Endothelial cell of umbilical vein (primary cell): ENCODE results near the gene SETX. TPM values are rescaled to one million over a fixed set of nuclear protein-coding genes. Genes with fewer than 3 reads are reported as not detected.

Source experiments
- BruUV-seq: library from RNA; stranded (reverse); fragments of 400-500 nt; replicated peaks from 2 replicates; lab custom pipeline; 2021; lab: Mats Ljungman, UMichigan
- CTCF ChIA-PET: fragments of 300-600, 350-600 bp; sonication (Branson Sonifier 250); formaldehyde crosslinking; loops from one replicate; lab custom pipeline; 2021; ENCODE audit warnings: antibody characterized with exemption, inconsistent platforms; lab: Charles Lee
- POLR2A ChIA-PET: fragments of 300-600, 350-600 bp; sonication (Branson Sonifier 250); formaldehyde crosslinking; loops from one replicate; lab custom pipeline; 2021; ENCODE audit warnings: antibody characterized with exemption, inconsistent platforms; lab: Charles Lee
- DNase-seq: peaks from one replicate; pipeline ENCODE4 v3.0.0-alpha.2; 2011; ENCODE audit warnings: low read depth, low spot score
- FAIRE-seq: peaks from 2 replicates; lab custom pipeline; 2011; peaks lifted over from hg19 to GRCh38; lab: Jason Lieb, UNC
- H2AFZ ChIP-seq: 2 replicates; pipeline ENCODE4 v1.6.0; 2012; ENCODE audit warnings: low read depth, low read length, control low read depth, inconsistent platforms
- H3K27ac ChIP-seq: 2 replicates; pipeline ENCODE4 v1.5.1; 2011; ENCODE audit warnings: low read depth, mild to moderate bottlenecking, control low read depth, low read length, moderate library complexity; ENCODE audit not compliant: insufficient read depth
- H3K27me3 ChIP-seq, 2 experiments: 2 replicates each; pipeline versions ENCODE4 v1.6.0 to v1.6.1; 2011; ENCODE audit warnings: low read length in 2 of 2, mixed read lengths in 1 of 2; ENCODE audit not compliant: control insufficient read depth in 2 of 2, insufficient read depth in 2 of 2
- H3K36me3 ChIP-seq, 2 experiments: 2 replicates in 1 of 2; 3 replicates in 1 of 2; pipeline ENCODE4 v1.5.1; 2011; ENCODE audit warnings: low read length in 2 of 2, mild to moderate bottlenecking in 1 of 2, moderate library complexity in 1 of 2; ENCODE audit not compliant: control insufficient read depth in 2 of 2, insufficient read depth in 2 of 2; ENCODE audit errors: extremely low read depth in 1 of 2
- H3K4me1 ChIP-seq: 3 replicates; pipeline ENCODE4 v1.5.1; 2011; ENCODE audit warnings: mild to moderate bottlenecking, low read length; ENCODE audit not compliant: control insufficient read depth, insufficient read depth; ENCODE audit errors: extremely low read depth
- H3K4me2 ChIP-seq: 2 replicates; pipeline ENCODE4 v1.6.1; 2011; ENCODE audit warnings: low read length, control low read depth, mixed read lengths; ENCODE audit not compliant: insufficient read depth
- H3K4me3 ChIP-seq, 3 experiments: fragments of 200-600 bp in 1 of 3; sonication (generic), shearing (Covaris generic) in 1 of 3; replicated peaks in 1 of 3; 2 replicates each; pipeline ENCODE4 v1.5.1; 2011 to 2016; ENCODE audit warnings: control low read depth in 3 of 3, low read length in 3 of 3, mild to moderate bottlenecking in 2 of 3, inconsistent platforms in 1 of 3, low read depth in 1 of 3, moderate library complexity in 1 of 3; ENCODE audit not compliant: insufficient read depth in 1 of 3
- H3K79me2 ChIP-seq: 2 replicates; pipeline ENCODE4 v1.6.0; 2012; ENCODE audit warnings: low read length, inconsistent platforms; ENCODE audit not compliant: control insufficient read depth, insufficient read depth
- H3K9ac ChIP-seq: replicated peaks from 2 replicates; pipeline ENCODE3; 2011; ENCODE audit warnings: low read length, control low read depth; ENCODE audit not compliant: insufficient read depth; ENCODE audit errors: extremely low read depth
- H3K9me1 ChIP-seq: replicated peaks from 3 replicates; pipeline ENCODE4 v1.6.0; 2011; ENCODE audit warnings: mild to moderate bottlenecking, low read length; ENCODE audit not compliant: control insufficient read depth, insufficient read depth; ENCODE audit errors: extremely low read depth
- H3K9me3 ChIP-seq: replicated peaks from 2 replicates; pipeline ENCODE4 v1.5.1; 2012; ENCODE audit warnings: low read length, inconsistent platforms; ENCODE audit not compliant: control insufficient read depth, insufficient read depth
- H4K20me1 ChIP-seq: replicated peaks from 2 replicates; pipeline ENCODE3; 2011; ENCODE audit warnings: mild to moderate bottlenecking, low read length; ENCODE audit not compliant: control insufficient read depth, insufficient read depth; ENCODE audit errors: extremely low read depth
- CTCF ChIP-seq, 2 donors: IDR thresholded peaks; 1 replicate in 1 of 2; 2 replicates in 1 of 2; pipeline ENCODE4 v1.5.1; 2011; ENCODE audit warnings: low read length in 2 of 2, mild to moderate bottlenecking in 2 of 2, moderate library complexity in 2 of 2, control low read depth in 1 of 2, inconsistent platforms in 1 of 2, low read depth in 1 of 2; ENCODE audit not compliant: insufficient read depth in 1 of 2; ENCODE audit errors: extremely low read depth in 1 of 2
- EZH2 ChIP-seq: IDR thresholded peaks from 2 replicates; pipeline ENCODE4 v1.6.1; 2012; ENCODE audit warnings: borderline replicate concordance, low read depth, mild to moderate bottlenecking, moderate library complexity, low read length, inconsistent platforms; ENCODE audit not compliant: severe bottlenecking
- FOS ChIP-seq: IDR thresholded peaks from 2 replicates; pipeline ENCODE4 v1.6.1; 2011; ENCODE audit warnings: mild to moderate bottlenecking, low read length, moderate library complexity, borderline replicate concordance; ENCODE audit not compliant: insufficient read depth
- GATA2 ChIP-seq: IDR thresholded peaks from 2 replicates; pipeline ENCODE4 v1.7.0; 2011; ENCODE audit warnings: low read depth, mild to moderate bottlenecking, moderate library complexity, mixed read lengths, low read length; ENCODE audit not compliant: insufficient read length, insufficient read depth
- JUN ChIP-seq: IDR thresholded peaks from 2 replicates; pipeline ENCODE4 v1.6.1; 2011; ENCODE audit warnings: borderline replicate concordance, low read depth; ENCODE audit not compliant: insufficient read length, insufficient read depth
- MYC ChIP-seq: IDR thresholded peaks from one replicate; pipeline ENCODE4 v1.6.1; 2011; ENCODE audit warnings: mild to moderate bottlenecking, low read depth, low read length
- POLR2A ChIP-seq: IDR thresholded peaks from 2 replicates; pipeline ENCODE4 v1.6.1; 2012; ENCODE audit warnings: low read depth, mild to moderate bottlenecking, control low read depth, low read length
- POLR2AphosphoS5 ChIP-seq: IDR thresholded peaks from 2 replicates; pipeline ENCODE4 v1.6.1; 2012; ENCODE audit warnings: low read depth, mild to moderate bottlenecking, control low read depth, low read length, moderate library complexity; ENCODE audit not compliant: insufficient read depth
- dilution Hi-C: fragments of 300-500 bp; cut with MboI; formaldehyde crosslinking; loops from one replicate; pipeline ENCODE4 v1.15.0; 2019; ENCODE audit warnings: low sequenced_read_pairs; ENCODE audit not compliant: extremely low pct_ligation_motif_present
- intact Hi-C: fragments of 100-400 bp; cut with micrococcal nuclease; formaldehyde crosslinking; loops from one replicate; pipeline ENCODE4 v1.10.0; 2022
- polyA plus RNA-seq, 4 experiments: library from polyadenylated mRNA; depleted of rRNA in 3 of 4; stranded (reverse) in 3 of 4; unstranded in 1 of 4; fragments of >200 nt; gene quantifications; 2 replicates each; pipeline versions ENCODE4 v1.2.1 to v1.2.3, GENCODE V29; 2011 to 2012; ENCODE audit warnings: missing spikeins in 1 of 4
- total RNA-seq: library from RNA; stranded (reverse); gene quantifications from 2 replicates; pipeline ENCODE4 v1.2.3, GENCODE V29; 2021
- TF ChIP-seq, protein P1 (sequence below): IDR thresholded peaks from 2 replicates; pipeline ENCODE4 v1.6.1; 2011; ENCODE audit not compliant: insufficient read depth, insufficient read length

Gene SETX
- total and polyA plus RNA-seq, 2 donors (not counting 3 experiments of a cell fraction or from before 2014, with no cell fraction given): 20.9 to 47.7 TPM

DNA sequence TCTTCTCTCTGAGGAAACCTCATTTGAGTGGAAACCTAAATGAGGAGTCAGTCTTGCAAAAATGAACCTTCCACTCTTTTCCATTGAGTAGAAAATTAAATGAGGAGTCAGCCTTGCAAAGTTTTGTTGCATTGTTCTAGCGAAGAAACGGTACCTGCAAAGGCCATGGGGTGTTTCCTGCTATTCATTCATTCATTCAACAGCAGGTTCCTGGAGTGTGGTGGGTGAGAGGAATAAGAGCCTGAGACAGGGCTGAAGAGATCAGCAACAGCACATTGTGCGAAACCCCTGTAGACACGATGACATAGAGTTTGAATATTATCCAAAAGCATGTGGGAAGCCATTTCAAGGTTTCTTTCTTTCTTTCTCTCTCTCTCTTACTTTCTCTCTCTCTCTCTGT, 14.6 kb upstream of the SETX start:
- POLR2A ChIA-PET: no interaction called here
- Histone ChIP-seq H3K79me2 (no peaks in the 10 kb centered on the region), H3K36me3 (no peaks in the 10 kb centered on the region), H3K9ac (no peak overlapping the region), H3K4me3 (no peak overlapping the region), H3K9me3 (no peaks in the 10 kb centered on the region), H4K20me1 (no peaks in the 10 kb centered on the region), H2AFZ (no peak overlapping the region), H3K9me1 (no peaks in the 10 kb centered on the region), H3K4me1 (peaks cover 27% of the 10 kb centered on the region), H3K4me2 (peak overlapping the region; percentile 16), H3K27ac (no peak overlapping the region), H3K27me3 (no peaks in the 10 kb centered on the region)
- CTCF ChIA-PET: interaction anchor here (1.2 kb wide), 1 partner anchor 14 kb away, joined by 3 read pairs; no protein-coding TSS in a partner anchor
- BruUV-seq: no TSS peak
- FAIRE-seq (no peak), DNase-seq (peak; percentile 71)
- dilution Hi-C loops: no loop called here
- intact Hi-C loops: no loop called here
- TF ChIP-seq EZH2 (no peak), POLR2AphosphoS5 (no peak), JUN (no peak), FOS (no peak), POLR2A (no peak), MYC (no peak), GATA2 (no peak), CTCF (IDR thresholded peaks at IDR 0.05; ENCODE audit: extremely low read depth in 1 of 2, insufficient read depth in 1 of 2, low read depth in 1 of 2, low read length in 2 of 2) (no peak)
- TF ChIP-seq, protein P1, sequence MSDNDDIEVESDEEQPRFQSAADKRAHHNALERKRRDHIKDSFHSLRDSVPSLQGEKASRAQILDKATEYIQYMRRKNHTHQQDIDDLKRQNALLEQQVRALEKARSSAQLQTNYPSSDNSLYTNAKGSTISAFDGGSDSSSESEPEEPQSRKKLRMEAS: no peak
